ENCODE results near the gene CLTRN.

The CLTRN gene

DNA sequence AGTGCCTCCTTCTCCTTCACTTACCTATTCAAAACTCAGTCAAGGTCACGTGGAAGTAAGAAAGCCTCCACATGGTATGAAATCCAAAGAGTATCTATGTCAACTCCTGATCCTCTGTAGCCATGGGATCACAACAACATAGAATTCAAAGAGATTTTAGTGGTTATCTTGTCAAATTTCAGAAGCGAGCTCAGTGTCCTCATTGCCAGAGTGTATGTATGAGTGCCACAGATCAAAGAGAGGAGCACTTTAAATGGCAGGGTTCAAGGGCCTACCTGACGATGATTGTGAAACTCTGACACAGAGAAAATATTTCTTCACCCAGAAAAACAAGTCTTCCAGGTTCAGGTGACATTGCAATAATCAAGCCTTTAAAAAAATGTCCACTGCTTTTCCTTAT is 62.7 kb downstream of the CLTRN start:
- no peak overlapping the region for H3K27ac ChIP-seq
- TF ChIP-seq ZFX (IDR thresholded peaks at IDR 0.05) = no peak
- TF ChIP-seq, protein P1, sequence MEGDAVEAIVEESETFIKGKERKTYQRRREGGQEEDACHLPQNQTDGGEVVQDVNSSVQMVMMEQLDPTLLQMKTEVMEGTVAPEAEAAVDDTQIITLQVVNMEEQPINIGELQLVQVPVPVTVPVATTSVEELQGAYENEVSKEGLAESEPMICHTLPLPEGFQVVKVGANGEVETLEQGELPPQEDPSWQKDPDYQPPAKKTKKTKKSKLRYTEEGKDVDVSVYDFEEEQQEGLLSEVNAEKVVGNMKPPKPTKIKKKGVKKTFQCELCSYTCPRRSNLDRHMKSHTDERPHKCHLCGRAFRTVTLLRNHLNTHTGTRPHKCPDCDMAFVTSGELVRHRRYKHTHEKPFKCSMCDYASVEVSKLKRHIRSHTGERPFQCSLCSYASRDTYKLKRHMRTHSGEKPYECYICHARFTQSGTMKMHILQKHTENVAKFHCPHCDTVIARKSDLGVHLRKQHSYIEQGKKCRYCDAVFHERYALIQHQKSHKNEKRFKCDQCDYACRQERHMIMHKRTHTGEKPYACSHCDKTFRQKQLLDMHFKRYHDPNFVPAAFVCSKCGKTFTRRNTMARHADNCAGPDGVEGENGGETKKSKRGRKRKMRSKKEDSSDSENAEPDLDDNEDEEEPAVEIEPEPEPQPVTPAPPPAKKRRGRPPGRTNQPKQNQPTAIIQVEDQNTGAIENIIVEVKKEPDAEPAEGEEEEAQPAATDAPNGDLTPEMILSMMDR (conservative IDR thresholded peaks at IDR 0.05) = no peak

DNA sequence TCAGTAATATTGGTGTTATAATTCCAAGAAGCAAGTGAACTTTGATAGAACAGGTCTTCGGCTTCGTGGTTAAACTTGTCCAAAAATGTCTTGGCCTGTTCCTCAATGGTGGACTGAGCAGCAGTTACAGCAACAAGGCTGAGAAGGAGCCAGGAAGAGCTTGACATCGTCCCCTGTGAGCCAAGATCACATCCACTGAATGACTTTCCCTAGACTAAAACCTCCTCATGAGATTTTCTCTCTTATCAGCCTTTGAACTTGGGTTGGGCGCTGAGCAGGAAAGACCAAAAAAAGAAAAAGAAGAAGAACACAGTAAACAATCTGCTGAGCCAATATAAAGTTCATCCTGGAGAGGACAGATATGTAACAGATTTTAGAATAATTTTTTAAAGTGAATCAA is 63.9 kb downstream of the CLTRN start, which contains the start of gene ACE2:
Gene ACE2 (minus strand): TSS at position 216 of the 400 bp plus-strand sequence. CDS start 49 bp downstream, at position 167.
- no peak within 1 kb of the TSS for H3K27ac ChIP-seq
- TF ChIP-seq, protein P1 (conservative IDR thresholded peaks at IDR 0.05) = no peak
- TF ChIP-seq ZFX (IDR thresholded peaks at IDR 0.05) = no peak

DNA sequence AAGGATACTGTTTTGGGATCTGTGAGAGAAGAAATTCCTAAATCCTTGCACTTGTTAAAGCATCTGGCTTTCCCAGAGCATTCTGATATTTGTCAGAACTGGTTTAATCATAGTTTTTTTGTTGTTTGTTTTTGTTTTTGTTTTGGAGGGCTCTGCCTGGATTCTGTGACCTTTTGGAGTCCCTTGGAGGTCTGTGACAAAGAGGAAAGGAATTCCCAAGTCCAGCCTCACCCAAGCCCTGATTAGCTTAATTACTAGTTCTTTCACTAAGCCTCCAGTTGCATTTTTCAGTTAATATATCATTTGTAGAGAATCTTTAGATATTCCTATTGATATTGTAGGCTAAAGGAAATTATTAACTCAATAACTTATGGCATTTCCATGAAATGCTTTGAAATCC is 64.6 kb downstream of the CLTRN start:
- no peak for TF ChIP-seq ZFX (IDR thresholded peaks at IDR 0.05)
- TF ChIP-seq, protein P1 (conservative IDR thresholded peaks at IDR 0.05) = no peak

GRCh38 chrX:15599461-15599860 is 65.1 kb downstream of the CLTRN start:
- TF ChIP-seq, protein P1 (conservative IDR thresholded peaks at IDR 0.05) = no peak
- TF ChIP-seq ZFX (IDR thresholded peaks at IDR 0.05) = no peak
- H3K27ac ChIP-seq = no peak overlapping the region

More for the DNA sequence above, 64.6 kb downstream of the CLTRN start:
- no peak overlapping the region for H3K27ac ChIP-seq

GRCh38 chrX:15598026-15598425 is 66.6 kb downstream of the CLTRN start:
- no peak overlapping the region for H3K27ac ChIP-seq
- TF ChIP-seq, protein P1 (conservative IDR thresholded peaks at IDR 0.05) = no peak
- no peak for TF ChIP-seq ZFX (IDR thresholded peaks at IDR 0.05)

- H3K27ac ChIP-seq = no peak overlapping the region
- TF ChIP-seq, protein P1 (conservative IDR thresholded peaks at IDR 0.05) = peak; percentile 30
- no peak for TF ChIP-seq ZFX (IDR thresholded peaks at IDR 0.05)
These were observed 70.2 kb downstream of the CLTRN start for GRCh38 chrX:15594371-15594770.

GRCh38 chrX:15579778-15580747 is 84.5 kb downstream of the CLTRN start:
- no peak overlapping the region for H3K27ac ChIP-seq
- TF ChIP-seq, protein P1 (conservative IDR thresholded peaks at IDR 0.05) = no peak
- TF ChIP-seq ZFX (IDR thresholded peaks at IDR 0.05) = no peak

All from C4-2B (cell line).